Neural crest cell (in vitro differentiated cells): ENCODE data around the gene CDKAL1. TPM values are rescaled to one million over a fixed set of nuclear protein-coding genes. Genes with fewer than 3 reads are reported as not detected.

ENCODE experiments used
- DNase-seq: peaks from one replicate; pipeline ENCODE4 v3.0.0; 2021; ENCODE audit warnings: low read depth, mixed read lengths, low spot score
- H3K27ac Mint-ChIP-seq: one replicate; pipeline ENCODE4 v1.8.0; 2021; ENCODE audit warnings: mild to moderate bottlenecking, mixed read lengths; ENCODE audit not compliant: unreplicated experiment
- H3K27me3 Mint-ChIP-seq: 2 replicates; pipeline ENCODE4 v1.8.0; 2021; ENCODE audit warnings: low read depth, mild to moderate bottlenecking, mixed read lengths
- H3K36me3 Mint-ChIP-seq: 2 replicates; pipeline ENCODE4 v1.8.0; 2021; ENCODE audit warnings: low read depth, mild to moderate bottlenecking, mixed read lengths
- H3K4me1 Mint-ChIP-seq: 2 replicates; pipeline ENCODE4 v1.8.0; 2021; ENCODE audit warnings: mixed read lengths
- H3K4me3 Mint-ChIP-seq: one replicate; pipeline ENCODE4 v1.8.0; 2021; ENCODE audit warnings: mild to moderate bottlenecking, mixed read lengths
- H3K9me3 Mint-ChIP-seq: 2 replicates; pipeline ENCODE4 v1.8.0; 2021; ENCODE audit warnings: mixed read lengths
- total RNA-seq: library from RNA; stranded (reverse); gene quantifications from 2 replicates; pipeline ENCODE4 v1.2.1, GENCODE V29; 2021
- TF ChIP-seq, protein P1 (sequence below): fragments of 200-600 bp; sonication (generic); conservative IDR thresholded peaks from 2 replicates; pipeline ENCODE4 v1.5.0; 2021; ENCODE audit warnings: antibody characterized with exemption, mild to moderate bottlenecking

Gene CDKAL1
- total RNA-seq, 1 donor from 2014 or later = 25.4 TPM

DNA sequence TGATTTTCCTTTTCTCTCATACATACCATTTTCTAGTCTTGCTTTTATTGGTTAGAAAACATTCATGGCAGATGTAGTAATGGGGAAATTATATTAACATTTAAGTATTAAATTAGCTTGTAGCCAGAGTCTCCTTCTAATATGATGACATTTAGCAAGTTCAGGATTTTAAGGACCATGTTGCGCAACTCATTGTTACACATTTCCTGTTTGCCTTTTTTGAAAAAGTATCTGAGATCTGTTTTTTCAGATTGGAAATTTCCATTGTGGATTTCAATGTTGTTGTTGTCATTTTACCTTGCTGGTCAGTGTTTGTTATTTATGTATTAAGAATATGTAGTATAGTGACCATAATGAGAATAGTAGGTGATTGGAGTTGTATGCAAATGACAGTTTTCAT lies 38.7 kb downstream of the CDKAL1 start:
- peaks cover 11% of the 10 kb centered on the region for H3K4me1 Mint-ChIP-seq
- no peaks in the 10 kb centered on the region for H3K27me3 Mint-ChIP-seq
- H3K4me3 Mint-ChIP-seq = no peak overlapping the region
- DNase-seq = no peak
- TF ChIP-seq, protein P1, sequence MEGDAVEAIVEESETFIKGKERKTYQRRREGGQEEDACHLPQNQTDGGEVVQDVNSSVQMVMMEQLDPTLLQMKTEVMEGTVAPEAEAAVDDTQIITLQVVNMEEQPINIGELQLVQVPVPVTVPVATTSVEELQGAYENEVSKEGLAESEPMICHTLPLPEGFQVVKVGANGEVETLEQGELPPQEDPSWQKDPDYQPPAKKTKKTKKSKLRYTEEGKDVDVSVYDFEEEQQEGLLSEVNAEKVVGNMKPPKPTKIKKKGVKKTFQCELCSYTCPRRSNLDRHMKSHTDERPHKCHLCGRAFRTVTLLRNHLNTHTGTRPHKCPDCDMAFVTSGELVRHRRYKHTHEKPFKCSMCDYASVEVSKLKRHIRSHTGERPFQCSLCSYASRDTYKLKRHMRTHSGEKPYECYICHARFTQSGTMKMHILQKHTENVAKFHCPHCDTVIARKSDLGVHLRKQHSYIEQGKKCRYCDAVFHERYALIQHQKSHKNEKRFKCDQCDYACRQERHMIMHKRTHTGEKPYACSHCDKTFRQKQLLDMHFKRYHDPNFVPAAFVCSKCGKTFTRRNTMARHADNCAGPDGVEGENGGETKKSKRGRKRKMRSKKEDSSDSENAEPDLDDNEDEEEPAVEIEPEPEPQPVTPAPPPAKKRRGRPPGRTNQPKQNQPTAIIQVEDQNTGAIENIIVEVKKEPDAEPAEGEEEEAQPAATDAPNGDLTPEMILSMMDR = no peak
- H3K9me3 Mint-ChIP-seq = peaks cover 2% of the 10 kb centered on the region
- H3K36me3 Mint-ChIP-seq = peaks cover 2% of the 10 kb centered on the region
- H3K27ac Mint-ChIP-seq = no peak overlapping the region

DNA sequence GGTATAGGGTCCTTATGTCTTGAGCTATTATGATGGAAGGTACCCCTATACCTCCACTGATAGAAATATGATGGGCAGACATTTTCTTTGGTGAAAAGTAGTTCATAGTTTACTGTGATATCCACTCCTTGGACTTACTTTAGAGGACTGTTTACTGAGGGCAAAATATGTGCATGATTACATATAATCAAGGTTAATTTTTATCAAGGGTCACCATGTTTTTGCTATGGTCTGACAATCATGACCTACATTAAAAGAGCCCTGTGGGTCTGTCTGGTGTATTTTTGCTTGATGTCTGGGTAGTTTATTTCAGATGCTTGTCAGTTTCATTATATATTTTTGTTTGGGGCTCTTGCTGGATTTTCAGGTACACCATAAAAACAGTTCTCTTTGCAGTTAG lies 40.1 kb downstream of the CDKAL1 start:
- TF ChIP-seq, protein P1 = no peak
- peaks cover 9% of the 10 kb centered on the region for H3K4me1 Mint-ChIP-seq
- no peaks in the 10 kb centered on the region for H3K9me3 Mint-ChIP-seq
- no peak for DNase-seq
- no peak overlapping the region for H3K4me3 Mint-ChIP-seq
- H3K27me3 Mint-ChIP-seq = no peaks in the 10 kb centered on the region
- H3K27ac Mint-ChIP-seq = peak overlapping the region; percentile 20
- no peaks in the 10 kb centered on the region for H3K36me3 Mint-ChIP-seq

DNA sequence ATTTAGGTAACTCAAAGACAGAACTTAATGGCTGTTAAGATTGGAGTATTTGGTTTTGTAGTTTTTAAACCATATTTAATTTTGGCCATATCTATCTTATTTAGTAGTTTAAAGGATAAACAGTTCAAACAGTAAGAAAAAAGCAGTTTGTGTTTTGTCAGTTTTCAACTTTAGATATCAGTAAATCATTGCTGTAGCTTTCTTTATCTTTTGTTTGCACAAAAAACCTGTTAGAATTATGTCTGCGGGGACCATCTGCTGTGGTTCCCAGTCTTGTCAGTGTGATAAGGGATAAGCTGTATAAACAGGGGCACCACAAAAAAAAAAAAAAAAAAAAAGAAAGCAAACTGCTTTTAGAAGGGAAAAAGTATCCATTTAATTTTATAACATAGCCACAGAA lies 40.9 kb downstream of the CDKAL1 start:
- Mint-ChIP-seq H3K36me3 (no peaks in the 10 kb centered on the region), H3K9me3 (no peaks in the 10 kb centered on the region), H3K27me3 (no peaks in the 10 kb centered on the region), H3K4me1 (peaks cover 8% of the 10 kb centered on the region), H3K27ac (no peak overlapping the region), H3K4me3 (no peak overlapping the region)
- TF ChIP-seq, protein P1 = no peak
- no peak for DNase-seq

DNA sequence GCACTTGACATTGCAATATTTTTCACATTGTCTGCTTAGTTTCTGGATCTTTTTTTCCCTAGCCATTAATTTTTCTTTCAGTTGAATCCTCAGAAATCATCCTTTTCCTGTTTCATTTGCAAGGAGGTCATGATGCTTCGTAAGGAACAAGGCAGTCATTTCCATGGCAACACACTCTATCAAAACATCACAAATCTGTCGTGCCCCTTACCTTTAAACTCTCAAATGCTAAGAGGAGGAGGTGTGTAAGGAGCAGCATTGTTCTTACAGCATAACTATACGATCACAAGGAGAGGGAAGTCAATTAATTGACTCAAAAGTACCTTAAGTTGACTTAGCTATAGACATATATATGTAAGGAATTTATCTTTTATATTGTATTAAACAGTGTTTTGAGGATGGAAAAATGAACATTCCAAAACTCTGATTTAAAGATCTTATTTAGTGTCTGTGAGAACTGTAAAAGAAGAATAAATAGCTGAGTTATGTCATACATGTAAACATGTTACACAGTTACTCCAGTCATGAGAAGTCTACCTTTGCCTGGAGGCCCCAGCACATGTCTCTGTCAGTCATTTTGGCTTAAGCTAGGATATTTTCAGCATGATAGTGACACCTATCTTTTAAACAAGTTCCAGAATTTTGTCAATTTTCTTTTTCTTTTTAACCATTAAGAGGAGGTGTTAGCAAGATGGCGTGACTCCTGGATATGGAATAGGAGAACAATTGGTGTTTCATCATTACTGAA lies 41.6 kb downstream of the CDKAL1 start:
- Mint-ChIP-seq H3K9me3 (no peaks in the 10 kb centered on the region), H3K36me3 (no peaks in the 10 kb centered on the region), H3K4me1 (peaks cover 8% of the 10 kb centered on the region), H3K27ac (no peak overlapping the region), H3K4me3 (no peak overlapping the region), H3K27me3 (no peaks in the 10 kb centered on the region)
- DNase-seq = no peak
- TF ChIP-seq, protein P1 = no peak

DNA sequence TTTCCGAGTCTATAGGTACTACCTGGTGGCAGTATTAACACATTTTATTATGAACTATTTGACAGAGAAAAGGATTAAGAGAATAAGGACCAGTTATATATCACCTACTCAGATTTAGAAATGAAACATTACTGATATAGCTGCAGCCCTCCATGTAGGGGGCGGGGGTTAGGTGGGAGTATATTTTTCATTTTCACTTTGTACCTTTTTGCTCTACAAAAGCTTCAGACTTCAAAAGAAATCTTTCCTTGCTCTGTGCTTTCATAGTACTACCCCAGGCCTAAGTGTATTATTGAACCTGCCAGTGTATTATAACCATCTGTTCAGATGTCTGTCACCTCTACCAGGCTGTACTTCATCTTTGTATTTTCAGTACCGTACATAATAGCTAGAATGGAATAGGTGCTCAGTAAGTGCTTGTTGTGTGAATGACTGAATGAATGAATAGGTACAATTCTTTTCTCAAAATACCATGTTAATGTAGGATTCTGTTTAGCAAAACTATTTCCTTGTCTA lies 43.0 kb downstream of the CDKAL1 start:
- Mint-ChIP-seq H3K9me3 (no peaks in the 10 kb centered on the region), H3K4me1 (peaks cover 8% of the 10 kb centered on the region), H3K4me3 (no peak overlapping the region), H3K27ac (no peak overlapping the region), H3K36me3 (no peaks in the 10 kb centered on the region), H3K27me3 (no peaks in the 10 kb centered on the region)
- no peak for DNase-seq
- TF ChIP-seq, protein P1 = no peak
